GM13977 (cell line): ENCODE measurements around the gene SSR1.
"Not testable (repeated sequence)": the region's sequence is repeated elsewhere in the genome, so short reads cannot be mapped to it uniquely, and the experiment has no call there.

ENCODE experiments used
- DNase-seq: peaks from one replicate; pipeline ENCODE4 v3.0.0; 2012; ENCODE audit warnings: low spot score
- in situ Hi-C: fragments of 300-500 bp; cut with MboI; formaldehyde crosslinking; loops from one replicate; pipeline ENCODE4 v1.12.0; 2022; ENCODE audit warnings: low sequenced_read_pairs, low pct_unique_long_range_greater_than_20kb, mixed read lengths, inconsistent platforms; ENCODE audit not compliant: unreplicated experiment
- TF ChIP-seq, protein P1 (sequence below): IDR thresholded peaks from 2 replicates; pipeline ENCODE4 v1.5.1; 2012; ENCODE audit warnings: mild to moderate bottlenecking, control low read depth; ENCODE audit not compliant: insufficient read depth; ENCODE audit errors: extremely low read depth, missing control alignments

SSR1 gene

GRCh38 chr6:7339007-7339732, 26.2 kb upstream of the SSR1 start:
- in situ Hi-C loops, DNase-seq: not testable (repeated sequence)

DNA sequence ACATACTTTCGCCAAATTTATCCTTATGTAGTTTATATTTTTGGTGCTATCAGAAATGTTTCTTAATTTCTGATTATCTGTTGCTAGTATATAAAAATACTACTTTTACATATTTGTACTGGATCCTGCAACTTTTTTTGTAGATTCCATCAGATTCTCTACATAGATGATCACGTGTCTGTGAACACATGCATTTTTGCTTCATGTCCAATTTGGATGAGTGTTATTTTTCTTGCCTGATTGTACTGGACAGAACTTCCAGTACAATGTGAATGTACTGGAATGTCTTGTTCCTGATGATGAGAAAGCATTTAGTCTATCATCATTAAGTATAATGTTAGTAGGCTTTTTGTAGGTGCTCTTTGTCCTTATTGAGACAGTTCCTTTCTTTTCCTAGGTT, 25.0 kb upstream of the SSR1 start:
- in situ Hi-C loops = no loop called here
- DNase-seq = no peak
- TF ChIP-seq, protein P1, sequence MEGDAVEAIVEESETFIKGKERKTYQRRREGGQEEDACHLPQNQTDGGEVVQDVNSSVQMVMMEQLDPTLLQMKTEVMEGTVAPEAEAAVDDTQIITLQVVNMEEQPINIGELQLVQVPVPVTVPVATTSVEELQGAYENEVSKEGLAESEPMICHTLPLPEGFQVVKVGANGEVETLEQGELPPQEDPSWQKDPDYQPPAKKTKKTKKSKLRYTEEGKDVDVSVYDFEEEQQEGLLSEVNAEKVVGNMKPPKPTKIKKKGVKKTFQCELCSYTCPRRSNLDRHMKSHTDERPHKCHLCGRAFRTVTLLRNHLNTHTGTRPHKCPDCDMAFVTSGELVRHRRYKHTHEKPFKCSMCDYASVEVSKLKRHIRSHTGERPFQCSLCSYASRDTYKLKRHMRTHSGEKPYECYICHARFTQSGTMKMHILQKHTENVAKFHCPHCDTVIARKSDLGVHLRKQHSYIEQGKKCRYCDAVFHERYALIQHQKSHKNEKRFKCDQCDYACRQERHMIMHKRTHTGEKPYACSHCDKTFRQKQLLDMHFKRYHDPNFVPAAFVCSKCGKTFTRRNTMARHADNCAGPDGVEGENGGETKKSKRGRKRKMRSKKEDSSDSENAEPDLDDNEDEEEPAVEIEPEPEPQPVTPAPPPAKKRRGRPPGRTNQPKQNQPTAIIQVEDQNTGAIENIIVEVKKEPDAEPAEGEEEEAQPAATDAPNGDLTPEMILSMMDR = no peak

More at GRCh38 chr6:7339007-7339732, 26.2 kb upstream of the SSR1 start:
- TF ChIP-seq, protein P1 = peak; percentile 43

GRCh38 chr6:7335519-7335918, 22.5 kb upstream of the SSR1 start:
- in situ Hi-C loops = no loop called here
- no peak for DNase-seq
- TF ChIP-seq, protein P1 = no peak

DNA sequence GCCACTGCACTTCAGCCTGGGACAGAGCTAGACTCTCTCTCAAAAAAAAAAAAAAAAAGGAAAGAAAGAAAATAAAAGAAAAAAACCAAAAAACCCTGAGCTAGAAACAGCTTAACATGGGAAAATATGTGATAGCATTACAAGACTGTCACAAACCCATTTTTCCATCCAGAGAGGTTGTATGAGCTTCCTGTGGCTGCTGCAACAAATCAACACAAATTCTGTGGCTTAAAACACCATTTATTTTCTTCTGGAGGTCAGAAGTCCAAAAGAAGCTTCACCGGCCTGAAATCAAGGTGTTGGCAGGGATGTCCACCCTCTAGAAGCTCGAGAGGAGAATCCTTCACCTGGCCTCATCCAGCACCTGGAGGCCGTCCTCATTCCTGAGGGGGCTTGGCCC, 21.7 kb upstream of the SSR1 start:
- DNase-seq = no peak
- TF ChIP-seq, protein P1 = no peak
- in situ Hi-C loops = no loop called here

- in situ Hi-C loops = no loop called here
- no peak for DNase-seq
- TF ChIP-seq, protein P1 = no peak
These were observed 19.2 kb upstream of the SSR1 start for GRCh38 chr6:7332090-7332745.

DNA sequence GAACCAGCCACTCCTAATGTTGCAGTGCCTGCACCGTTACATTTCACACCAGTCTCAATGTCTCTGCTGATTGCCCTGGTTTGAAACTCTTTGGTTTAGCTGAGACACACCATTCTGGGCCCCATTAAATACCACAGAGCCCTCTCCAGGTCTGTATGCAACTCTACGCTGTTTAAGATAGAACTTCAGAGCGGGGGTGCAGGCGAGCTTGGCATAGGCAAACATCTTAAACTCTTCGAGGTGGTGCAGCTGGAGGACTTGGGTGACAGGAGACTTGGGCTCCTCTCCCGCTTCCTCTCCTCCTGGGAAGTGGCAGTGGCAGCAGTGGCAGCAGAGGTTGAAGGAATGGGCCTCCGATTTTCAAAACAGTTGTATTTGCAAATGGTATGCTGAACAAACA, 18.5 kb upstream of the SSR1 start:
- in situ Hi-C loops = no loop called here
- TF ChIP-seq, protein P1 = no peak
- no peak for DNase-seq
